Common myeloid progenitor, CD34-positive (primary cell): Measurements from ENCODE around the gene VCX3A. TPM values are rescaled to one million over a fixed set of nuclear protein-coding genes. Genes with fewer than 3 reads are reported as not detected.
"Not testable (repeated sequence)": the region's sequence is repeated elsewhere in the genome, so short reads cannot be mapped to it uniquely, and the experiment has no call there.

Experiments
- CTCF ChIA-PET: fragments of 350-600 bp; sonication (Branson Sonifier 250); formaldehyde crosslinking; loops from one replicate; lab custom pipeline; 2021; ENCODE audit warnings: antibody characterized with exemption; lab: Charles Lee
- POLR2A ChIA-PET: fragments of 350-600 bp; sonication (Branson Sonifier 250); formaldehyde crosslinking; loops from one replicate; lab custom pipeline; 2021; ENCODE audit warnings: antibody characterized with exemption; lab: Charles Lee
- DNase-seq, 3 donors: peaks; one replicate each; pipeline versions ENCODE4 v3.0.0 to v3.0.0-alpha.2; 2013
- H3K27ac ChIP-seq, 2 experiments: 1 replicate in 1 of 2; 2 replicates in 1 of 2; pipeline ENCODE4 v1.7.0; 2013; ENCODE audit warnings: inconsistent platforms in 2 of 2, low read length in 2 of 2, mild to moderate bottlenecking in 2 of 2, low read depth in 1 of 2, moderate library complexity in 1 of 2; ENCODE audit not compliant: severe bottlenecking in 2 of 2, insufficient read depth in 1 of 2, poor library complexity in 1 of 2
- H3K27me3 ChIP-seq, 5 experiments: replicated peaks in 2 of 5; 1 replicate in 3 of 5; 2 replicates in 2 of 5; pipeline versions ENCODE4 v1.6.1 to v1.7.0; 2013; ENCODE audit warnings: low read length in 4 of 5, mild to moderate bottlenecking in 2 of 5, moderate library complexity in 2 of 5, inconsistent platforms in 1 of 5; ENCODE audit not compliant: insufficient read depth in 5 of 5, control insufficient read depth in 4 of 5
- H3K36me3 ChIP-seq, 4 experiments: 1 replicate in 2 of 4; 2 replicates in 2 of 4; pipeline versions ENCODE4 v1.6.1 to v1.7.0; 2013; ENCODE audit warnings: low read length in 3 of 4, control low read depth in 1 of 4, mild to moderate bottlenecking in 1 of 4; ENCODE audit not compliant: control insufficient read depth in 4 of 4, insufficient read depth in 4 of 4
- H3K4me1 ChIP-seq, 4 experiments: 1 replicate in 3 of 4; 2 replicates in 1 of 4; pipeline versions ENCODE4 v1.6.1 to v1.7.1; 2013; ENCODE audit warnings: low read length in 3 of 4, mild to moderate bottlenecking in 3 of 4, control low read depth in 1 of 4, inconsistent platforms in 1 of 4, moderate library complexity in 1 of 4; ENCODE audit not compliant: control insufficient read depth in 4 of 4, insufficient read depth in 4 of 4; ENCODE audit errors: control extremely low read depth in 1 of 4
- H3K4me3 ChIP-seq, 7 experiments: 1 replicate in 4 of 7; 2 replicates in 3 of 7; pipeline versions ENCODE4 v1.5.1 to v1.7.0; 2013; ENCODE audit warnings: mild to moderate bottlenecking in 7 of 7, low read length in 6 of 7, moderate library complexity in 6 of 7, inconsistent platforms in 2 of 7, low read depth in 2 of 7, control low read depth in 1 of 7; ENCODE audit not compliant: insufficient read depth in 4 of 7, control insufficient read depth in 1 of 7; ENCODE audit errors: extremely low read depth in 1 of 7
- H3K9me3 ChIP-seq, 5 experiments: 1 replicate in 4 of 5; 2 replicates in 1 of 5; pipeline versions ENCODE4 v1.6.1 to v1.7.1; 2013; ENCODE audit warnings: low read length in 4 of 5, mild to moderate bottlenecking in 2 of 5, inconsistent platforms in 1 of 5, low read depth in 1 of 5, moderate library complexity in 1 of 5; ENCODE audit not compliant: control insufficient read depth in 4 of 5, insufficient read depth in 2 of 5; ENCODE audit errors: control extremely low read depth in 1 of 5
- WGBS: methylation state at CpG from one replicate; pipeline ENCODE4 v1.1.5; 2013; ENCODE audit not compliant: insufficient coverage; 5-methylcytosine and 5-hydroxymethylcytosine counted together
- polyA plus RNA-seq: library from polyadenylated mRNA; unstranded; fragments of 120-200 nt; gene quantifications from one replicate; pipeline ENCODE4 v1.2.1, GENCODE V29; 2013

Gene VCX3A
- not detected for polyA plus RNA-seq

DNA sequence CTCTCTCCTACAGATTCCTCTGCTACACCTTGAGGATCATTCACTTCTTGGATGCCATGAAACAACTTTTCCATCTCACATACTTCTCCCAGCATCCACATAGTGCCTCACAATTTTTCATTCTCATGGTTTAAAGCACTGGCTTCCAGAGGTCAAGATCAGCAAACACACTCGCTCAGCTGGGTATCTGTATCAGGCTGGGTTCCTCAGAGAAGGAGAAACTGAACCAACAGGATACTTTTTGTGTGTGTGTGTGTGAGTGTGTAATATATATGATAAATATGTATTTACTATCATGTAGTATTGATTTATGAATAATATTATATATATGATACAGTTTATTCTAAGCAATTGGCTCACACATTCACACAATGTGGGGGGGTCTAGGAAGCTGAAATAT lies at the start of gene VCX3A:
VCX3A (minus strand) TSS at position 101 of the 400 bp plus-strand sequence. CDS start 621 bp downstream, outside the sequence.
- DNase-seq, CTCF ChIA-PET, H3K27ac ChIP-seq, H3K36me3 ChIP-seq, H3K27me3 ChIP-seq, H3K4me1 ChIP-seq, POLR2A ChIA-PET, H3K9me3 ChIP-seq, H3K4me3 ChIP-seq: not testable (repeated sequence)
- no CpG with 5 or more reads among the region's 1 CpG for WGBS

DNA sequence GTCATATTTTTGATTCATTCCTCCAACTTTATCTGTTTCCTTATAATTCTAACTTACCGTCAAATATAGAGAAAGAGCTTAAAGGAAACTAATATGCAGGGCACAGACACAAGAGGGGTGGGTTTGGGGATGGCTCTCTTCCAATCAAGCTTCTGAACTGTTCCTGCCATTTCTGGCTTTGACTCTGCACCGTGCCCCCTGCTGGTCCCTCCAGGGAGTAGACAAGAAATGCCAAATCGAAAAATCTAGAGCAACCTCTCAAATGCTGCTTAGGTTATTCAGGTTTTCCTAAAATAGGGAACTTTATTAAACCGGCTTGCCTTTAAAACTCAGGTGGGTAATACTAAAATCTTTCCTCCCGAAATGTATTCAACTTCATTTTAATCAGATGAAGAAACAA lies 39.8 kb upstream of the VCX3A start:
- WGBS: 74% methylated on average over 4 of the region's 5 CpGs
- Histone ChIP-seq H3K27ac (no peak overlapping the region), H3K27me3 (no peaks in the 10 kb centered on the region), H3K9me3 (no peaks in the 10 kb centered on the region), H3K4me3 (no peak overlapping the region), H3K36me3 (no peaks in the 10 kb centered on the region), H3K4me1 (no peaks in the 10 kb centered on the region)
- ChIA-PET POLR2A (no interaction called here), CTCF (no interaction called here)
- DNase-seq: no peak

- no peaks in the 10 kb centered on the region for H3K4me1 ChIP-seq
- CTCF ChIA-PET: no interaction called here
- no peak for DNase-seq
- POLR2A ChIA-PET: no interaction called here
- WGBS: 100% methylated on average over 1 of the region's 3 CpGs
- H3K9me3 ChIP-seq: peaks cover 0 to 2% (median 0%) of the 10 kb centered on the region in 5 experiments
- H3K36me3 ChIP-seq: no peaks in the 10 kb centered on the region
- H3K27me3 ChIP-seq: no peaks in the 10 kb centered on the region
- no peak overlapping the region for H3K4me3 ChIP-seq
- H3K27ac ChIP-seq: no peak overlapping the region
Observed at GRCh38 chrX:6568031-6568430, 33.1 kb upstream of the VCX3A start.

DNA sequence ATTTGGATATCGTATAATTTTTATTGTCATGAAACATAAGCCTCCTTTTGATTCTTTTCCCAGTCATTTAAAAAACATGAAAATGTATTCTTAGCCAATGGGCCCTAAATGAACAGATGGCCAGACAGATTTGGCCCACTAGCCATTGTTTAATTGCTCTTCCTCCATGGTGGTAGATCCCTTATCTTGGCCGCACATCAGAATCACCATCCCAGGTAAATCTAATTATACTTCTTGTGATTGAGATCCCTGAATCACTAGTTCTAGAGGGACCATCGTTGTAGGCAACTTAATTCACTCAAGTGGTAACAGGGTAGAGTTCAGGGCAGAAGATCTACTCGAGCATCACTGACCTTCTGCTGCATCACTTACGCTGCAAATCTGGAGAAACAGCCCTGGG lies 24.1 kb upstream of the VCX3A start:
- WGBS: 93% methylated on average over 4 of the region's 5 CpGs
- Histone ChIP-seq H3K36me3 (no peaks in the 10 kb centered on the region), H3K4me1 (no peaks in the 10 kb centered on the region), H3K27me3 (no peaks in the 10 kb centered on the region), H3K4me3 (no peak overlapping the region), H3K27ac (no peak overlapping the region), H3K9me3 (peaks cover 0 to 2% (median 0%) of the 10 kb centered on the region in 5 experiments)
- ChIA-PET POLR2A (no interaction called here), CTCF (no interaction called here)
- no peak for DNase-seq

GRCh38 chrX:6557690-6558089 lies 22.8 kb upstream of the VCX3A start:
- H3K4me1 ChIP-seq: no peaks in the 10 kb centered on the region

DNA sequence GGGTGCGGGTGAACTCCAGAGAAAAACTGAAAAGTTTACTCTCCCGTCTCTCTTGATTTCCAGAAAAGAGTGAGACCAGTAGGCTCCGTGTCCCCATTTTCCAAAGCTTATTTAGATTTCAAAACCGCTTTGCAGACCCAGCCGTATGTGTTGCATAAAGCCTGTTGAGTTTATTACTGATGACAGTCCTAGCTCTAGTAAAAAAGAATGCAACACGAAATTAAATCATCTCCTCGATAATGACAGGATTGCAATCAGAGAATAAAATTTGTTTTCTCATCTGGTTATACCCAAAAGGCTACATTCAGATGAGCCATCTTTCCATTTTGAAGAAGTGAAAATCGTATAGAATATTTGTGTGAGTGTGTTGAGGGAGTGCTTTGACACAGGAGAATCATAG lies 16.1 kb upstream of the VCX3A start:
- POLR2A ChIA-PET: no interaction called here
- Histone ChIP-seq H3K36me3 (no peaks in the 10 kb centered on the region), H3K4me1 (no peaks in the 10 kb centered on the region)

More at GRCh38 chrX:6557690-6558089, 22.8 kb upstream of the VCX3A start:
- no peak overlapping the region for H3K27ac ChIP-seq
- no peak for DNase-seq
- peaks cover 0 to 1% (median 0%) of the 10 kb centered on the region in 5 experiments for H3K9me3 ChIP-seq
- H3K36me3 ChIP-seq: no peaks in the 10 kb centered on the region
- CTCF ChIA-PET: no interaction called here
- no peak overlapping the region for H3K4me3 ChIP-seq
- H3K27me3 ChIP-seq: no peaks in the 10 kb centered on the region
- POLR2A ChIA-PET: no interaction called here
- no CpG with 5 or more reads among the region's 3 CpGs for WGBS

DNA sequence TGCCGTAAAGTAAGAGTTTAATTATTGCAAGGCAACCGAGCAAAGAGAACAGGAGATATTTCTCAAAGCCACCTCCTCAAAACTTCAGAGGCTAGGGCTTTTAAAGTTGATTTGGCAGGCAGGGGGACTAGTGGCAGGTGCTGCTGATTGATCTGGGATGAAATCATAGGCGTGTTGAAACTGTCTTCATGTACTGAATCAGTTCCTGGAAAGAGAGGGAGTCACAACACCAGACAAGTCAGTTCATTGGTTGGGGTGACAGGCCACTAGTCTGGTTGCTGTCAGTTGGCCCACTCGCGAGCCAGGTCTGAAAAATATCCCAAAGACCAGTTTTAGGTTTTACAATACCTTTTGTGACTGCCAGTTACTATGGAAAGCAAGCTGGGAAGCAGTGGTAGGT lies 10.8 kb upstream of the VCX3A start:
- Histone ChIP-seq H3K27me3 (no peaks in the 10 kb centered on the region), H3K36me3 (no peaks in the 10 kb centered on the region), H3K9me3 (no peaks in the 10 kb centered on the region), H3K4me1 (no peaks in the 10 kb centered on the region), H3K4me3 (no peak overlapping the region), H3K27ac (no peak overlapping the region)
- ChIA-PET CTCF (no interaction called here), POLR2A (no interaction called here)
- no peak for DNase-seq
- WGBS: 86% methylated on average over 4 of the region's 5 CpGs

More for the DNA sequence above, 16.1 kb upstream of the VCX3A start:
- H3K27ac ChIP-seq: no peak overlapping the region
- CTCF ChIA-PET: no interaction called here
- 90% methylated on average over 8 of the region's 8 CpGs for WGBS
- DNase-seq: no peak
- H3K27me3 ChIP-seq: no peaks in the 10 kb centered on the region
- no peak overlapping the region for H3K4me3 ChIP-seq
- peaks cover 0 to 2% (median 0%) of the 10 kb centered on the region in 5 experiments for H3K9me3 ChIP-seq
